Ovary (tissue), 9 donors: Measurements from ENCODE around the gene SEC62. TPM values are rescaled to one million over a fixed set of nuclear protein-coding genes. Genes with fewer than 3 reads are reported as not detected.

Source experiments
- DNase-seq, 5 donors: peaks; one replicate each; pipeline ENCODE4 v3.0.0-alpha.2; 2019 to 2020
- H3K27ac ChIP-seq, 2 donors: fragments of 200-600 bp; one replicate each; pipeline versions ENCODE4 v1.5.1 to v1.8.0; 2019 to 2022
- H3K27me3 ChIP-seq: fragments of 200-600 bp; one replicate; pipeline ENCODE4 v1.8.0; 2022
- H3K36me3 ChIP-seq: fragments of 200-600 bp; sonication (generic); one replicate; pipeline ENCODE4 v1.5.1; 2019
- H3K4me1 ChIP-seq: one replicate; pipeline ENCODE4 v1.8.1; 2013; ENCODE audit warnings: mild to moderate bottlenecking, moderate library complexity; ENCODE audit not compliant: insufficient read depth
- H3K4me3 ChIP-seq: fragments of 200-600 bp; sonication (generic); one replicate; pipeline ENCODE4 v1.5.1; 2017
- H3K9me3 ChIP-seq, 2 donors: fragments of 200-600 bp in 1 of 2; sonication (generic) in 1 of 2; one replicate each; pipeline versions ENCODE4 v1.5.1 to v1.8.1; 2013 to 2019; ENCODE audit warnings: mild to moderate bottlenecking in 1 of 2, moderate library complexity in 1 of 2
- CTCF ChIP-seq, 3 donors: fragments of 450-650 bp in 2 of 3; fragments of 200-600 bp in 1 of 3; IDR thresholded peaks; one replicate each; pipeline versions ENCODE4 v1.5.1 to v1.8.0; 2016 to 2022; ENCODE audit warnings: antibody characterized with exemption in 3 of 3, mild to moderate bottlenecking in 1 of 3
- EP300 ChIP-seq: sonication (generic); formaldehyde crosslinking; IDR thresholded peaks from one replicate; pipeline ENCODE4 v1.6.1; 2017; ENCODE audit warnings: antibody characterized with exemption
- POLR2A ChIP-seq: fragments of 450-650 bp; IDR thresholded peaks from one replicate; pipeline ENCODE4 v1.6.1; 2017; ENCODE audit warnings: antibody characterized with exemption, mild to moderate bottlenecking, moderate library complexity
- WGBS, 3 donors: extraction: QIAGEN DNeasy Blood & Tissue Kit in 1 of 3; methylation state at CpG; one replicate each; pipeline versions ENCODE4 v1.1.5 to v1.1.7; 2013 to 2017; 5-methylcytosine and 5-hydroxymethylcytosine counted together
- intact Hi-C, 4 donors: fragments of 100-400 bp; cut with DNase I; formaldehyde crosslinking; loops; one replicate each; pipeline versions ENCODE4 v1.11.0 to v1.15.1; 2022 to 2023
- polyA plus RNA-seq, 2 donors: library from polyadenylated mRNA; stranded (reverse); fragments of 200-250 nt in 1 of 2; fragments of 350-450 nt in 1 of 2; fragmentation: Illumina TruSeq in 1 of 2; extraction: RNeasy Lipid Tissue Mini Kit (QIAGEN cat#74804) in 1 of 2; gene quantifications; one replicate each; pipeline ENCODE4 v1.2.3, GENCODE V29; 2013 to 2014
- total RNA-seq, 7 donors: library from RNA; depleted of rRNA in 2 of 7; stranded (reverse); fragments of >200 nt in 2 of 7; fragmentation: NEBNext Ultra II Directional in 3 of 7; extraction: Animal tissue kit (Norgen Biotek cat#: 25700) in 3 of 7; gene quantifications; one replicate each; pipeline versions ENCODE4 v1.1.0 to v1.2.4, GENCODE V29; 2016 to 2023
- donor health status: DM: no; HTN: no; CAD: no; lungs with moderate emphysema.
- donor health status: DM: no; HTN: no; CAD: no.
- donor health status: Bipolar disorder and iron deficiency.
- donor health status: DM: yes; HTN: yes; CAD: no.
- donor health status: DM: no; HTN: no; CAD: no.
- donor health status: DM: yes; HTN: yes; CAD: no.

Gene SEC62
- total and polyA plus RNA-seq, 9 donors, result 34.0 to 178 (median 129) TPM

- no peak overlapping the region for H3K4me3 ChIP-seq
- no peaks in the 10 kb centered on the region for H3K27me3 ChIP-seq
- DNase-seq, result no peak
- 53 to 72% (median 60%) methylated on average over 2 of the region's 2 CpGs for WGBS, 3 donors
- no peak overlapping the region for H3K27ac ChIP-seq
- TF ChIP-seq POLR2A, result no peak
- TF ChIP-seq CTCF (IDR thresholded peaks at IDR 0.05), result no peak
- TF ChIP-seq EP300, result no peak
- no peaks in the 10 kb centered on the region for H3K9me3 ChIP-seq
- no peaks in the 10 kb centered on the region for H3K4me1 ChIP-seq
- intact Hi-C loops, result loop anchor here in 1 of 4 donors (10.0 kb wide), 1 partner anchor 199 kb away; the partner anchor contains the start of genes ACTRT3 and TERC
- H3K36me3 ChIP-seq, result no peaks in the 10 kb centered on the region
Measured at GRCh38 chr3:169964176-169964575, 2.4 kb upstream of the SEC62 start.

- no peaks in the 10 kb centered on the region for H3K9me3 ChIP-seq
- DNase-seq, result peak in 1 of 5 donors; percentile 23
- H3K27me3 ChIP-seq, result no peaks in the 10 kb centered on the region
- H3K36me3 ChIP-seq, result no peaks in the 10 kb centered on the region
- H3K27ac ChIP-seq, result peak overlapping the region; percentile 81 to 94
- peak overlapping the region; percentile 99 for H3K4me3 ChIP-seq
- 54 to 57% (median 55%) methylated on average over 21 of the region's 21 CpGs for whole genome bisulfite sequencing, 3 donors
- H3K4me1 ChIP-seq, result peaks cover under 1% of the 10 kb centered on the region
- intact Hi-C loops, result loop anchor here in 2 of 4 donors (5.0 to 10.0 kb wide), 2 partner anchors 201 to 392 kb away; partner anchors contain the start of genes ACTRT3 (in 1 of the 2), SKIL (in 1 of the 2) and TERC (in 1 of the 2)
- no peak for TF ChIP-seq EP300
- TF ChIP-seq CTCF (IDR thresholded peaks at IDR 0.05), result no peak
- no peak for TF ChIP-seq POLR2A
Measured at GRCh38 chr3:169965562-169966427, 812 bp upstream of the SEC62 start.

DNA sequence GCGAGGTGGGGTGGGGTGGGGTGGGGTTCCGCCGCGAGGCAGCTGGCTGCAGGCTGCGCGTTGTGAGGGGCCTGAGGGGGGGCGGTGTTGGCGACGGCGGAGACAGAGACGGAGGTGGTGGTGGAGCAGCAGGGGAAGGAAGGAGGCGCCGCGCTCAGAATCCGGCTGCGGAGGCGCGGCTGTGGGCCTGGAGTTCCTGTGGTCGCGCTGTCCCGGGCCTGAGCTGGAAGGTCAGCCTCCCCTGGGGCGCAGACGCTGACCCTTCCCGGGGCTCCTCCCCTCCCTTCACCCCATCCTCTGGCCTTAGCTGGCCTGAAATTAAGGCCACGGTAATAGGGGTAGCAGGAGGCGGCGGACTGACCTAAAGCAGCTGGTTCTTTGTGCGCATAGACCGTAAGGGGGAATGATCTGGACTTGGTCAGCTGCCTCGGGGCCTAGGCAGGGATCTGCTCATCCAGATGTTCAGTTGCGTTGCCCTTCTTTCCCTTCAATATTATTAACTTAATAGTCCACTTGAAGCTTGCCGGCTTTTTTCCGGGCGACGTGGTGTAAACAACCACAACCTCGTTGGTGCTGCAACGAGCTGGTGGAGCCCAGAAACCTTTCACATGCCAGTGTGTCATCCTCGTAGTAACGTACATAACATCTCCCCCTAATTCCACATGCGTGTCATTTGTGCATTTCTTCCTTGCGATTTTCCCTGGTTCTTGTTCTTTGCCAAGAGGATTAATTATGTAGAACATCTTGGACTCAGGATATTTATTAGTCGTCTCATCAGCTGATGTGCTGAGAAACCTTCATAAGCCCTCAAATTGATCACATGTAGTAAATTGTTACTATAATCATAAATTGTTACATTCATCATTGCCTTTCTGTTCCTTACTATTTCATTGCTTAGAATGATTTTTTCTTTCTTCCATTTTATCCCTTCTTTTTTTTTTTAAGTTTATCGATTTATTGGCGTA, 626 bp downstream of the SEC62 start:
- intact Hi-C loops, result loop anchor here in 2 of 4 donors (5.0 to 10.0 kb wide), 2 partner anchors 202 to 390 kb away; partner anchors contain the start of genes ACTRT3 (in 1 of the 2), SKIL (in 1 of the 2) and TERC (in 1 of the 2)
- Histone ChIP-seq H3K36me3 (no peaks in the 10 kb centered on the region), H3K4me1 (peaks cover 5% of the 10 kb centered on the region), H3K27ac (peak overlapping the region; percentile 81 to 94), H3K27me3 (no peaks in the 10 kb centered on the region), H3K4me3 (peak overlapping the region; percentile 99), H3K9me3 (no peaks in the 10 kb centered on the region)
- no peak for TF ChIP-seq POLR2A
- no peak for TF ChIP-seq EP300
- no peak for TF ChIP-seq CTCF (IDR thresholded peaks at IDR 0.05)
- 1 to 3% (median 2%) methylated on average over 44 of the region's 44 CpGs for WGBS, 3 donors
- peak in 2 of 5 donors; percentile 35 to 52 for DNase-seq
